Transverse colon (tissue), 4 donors: Measurements from ENCODE around the gene KTN1. TPM values are rescaled to one million over a fixed set of nuclear protein-coding genes. Genes with fewer than 3 reads are reported as not detected.

Experiments used
- DNase-seq: peaks from one replicate; pipeline ENCODE4 v3.0.0-alpha.2; 2019
- H3K27ac ChIP-seq, 4 donors: fragments of 200-600 bp; sonication (generic); 2 replicates each; pipeline ENCODE4 v1.5.1; 2016 to 2018; ENCODE audit warnings: inconsistent platforms in 4 of 4
- H3K27me3 ChIP-seq: fragments of 200-600 bp; sonication (generic); 2 replicates; pipeline ENCODE4 v1.5.1; 2017; ENCODE audit warnings: inconsistent platforms
- H3K36me3 ChIP-seq, 4 donors: fragments of 200-600 bp; sonication (generic); 2 replicates each; pipeline ENCODE4 v1.5.1; 2017 to 2019; ENCODE audit warnings: inconsistent platforms in 4 of 4
- H3K4me1 ChIP-seq, 4 donors: fragments of 200-600 bp; sonication (generic); 2 replicates each; pipeline ENCODE4 v1.5.1; 2017 to 2020; ENCODE audit warnings: inconsistent platforms in 4 of 4
- H3K4me3 ChIP-seq, 4 donors: fragments of 200-600 bp; sonication (generic); 1 replicate in 1 of 4; 2 replicates in 3 of 4; pipeline versions ENCODE4 v1.5.1 to v1.6.1; 2017 to 2019; ENCODE audit warnings: inconsistent platforms in 4 of 4
- H3K9me3 ChIP-seq, 2 donors: fragments of 200-600 bp; sonication (generic); 2 replicates each; pipeline ENCODE4 v1.5.1; 2017 to 2019; ENCODE audit warnings: inconsistent platforms in 2 of 2
- CTCF ChIP-seq, 5 experiments: fragments of 200-600 bp in 3 of 5; fragments of 450-650 bp in 2 of 5; sonication (generic) in 3 of 5; IDR thresholded peaks; 1 replicate in 2 of 5; 2 replicates in 3 of 5; pipeline ENCODE4 v1.5.1; 2016 to 2017; ENCODE audit warnings: antibody characterized with exemption in 5 of 5, inconsistent platforms in 3 of 5, mild to moderate bottlenecking in 2 of 5, moderate library complexity in 1 of 5
- EP300 ChIP-seq: sonication (generic); formaldehyde crosslinking; IDR thresholded peaks from one replicate; pipeline ENCODE4 v1.6.1; 2017; ENCODE audit warnings: antibody characterized with exemption, low read depth
- POLR2A ChIP-seq: fragments of 450-650 bp; IDR thresholded peaks from one replicate; pipeline ENCODE4 v1.6.1; 2016; ENCODE audit warnings: antibody characterized with exemption, mild to moderate bottlenecking, moderate library complexity
- POLR2AphosphoS5 ChIP-seq, 3 donors: sonication (generic); formaldehyde crosslinking; IDR thresholded peaks; one replicate each; pipeline ENCODE4 v1.6.1; 2016; ENCODE audit warnings: antibody characterized with exemption in 3 of 3
- WGBS, 2 donors: methylation state at CpG; one replicate each; pipeline ENCODE4 v1.1.5; 2018; ENCODE audit warnings: low coverage in 1 of 2; 5-methylcytosine and 5-hydroxymethylcytosine counted together
- in situ Hi-C, 4 donors: fragments of 200-750 bp; cut with MboI; loops; one replicate each; pipeline versions ENCODE4 v1.15.0 to v1.15.1; 2017; ENCODE audit warnings: low sequenced_read_pairs in 3 of 4, low pct_ligation_motif_present in 1 of 4, low pct_unique_long_range_greater_than_20kb in 1 of 4
- intact Hi-C: fragments of 100-400 bp; cut with DNase I; formaldehyde crosslinking; loops from one replicate; pipeline ENCODE4 v1.15.1; 2023; ENCODE audit warnings: low total_unique reads
- total RNA-seq, 4 donors: library from RNA; depleted of rRNA; stranded (reverse); fragments of >200 nt; gene quantifications; one replicate each; pipeline ENCODE4 v1.1.0, GENCODE V29; 2016

KTN1 gene
- total RNA-seq, 4 donors from 2014 or later: 101 to 279 (median 129) TPM

GRCh38 chr14:55620981-55621380, 41.0 kb downstream of the KTN1 start:
- no peaks in the 10 kb centered on the region for H3K9me3 ChIP-seq
- no peak for TF ChIP-seq POLR2A
- TF ChIP-seq POLR2AphosphoS5 (IDR thresholded peaks at IDR 0.05): no peak
- no peak for TF ChIP-seq EP300
- TF ChIP-seq CTCF (IDR thresholded peaks at IDR 0.05): no peak
- peaks cover 0 to 77% (median 30%) of the 10 kb centered on the region in 4 donors for H3K36me3 ChIP-seq

DNA sequence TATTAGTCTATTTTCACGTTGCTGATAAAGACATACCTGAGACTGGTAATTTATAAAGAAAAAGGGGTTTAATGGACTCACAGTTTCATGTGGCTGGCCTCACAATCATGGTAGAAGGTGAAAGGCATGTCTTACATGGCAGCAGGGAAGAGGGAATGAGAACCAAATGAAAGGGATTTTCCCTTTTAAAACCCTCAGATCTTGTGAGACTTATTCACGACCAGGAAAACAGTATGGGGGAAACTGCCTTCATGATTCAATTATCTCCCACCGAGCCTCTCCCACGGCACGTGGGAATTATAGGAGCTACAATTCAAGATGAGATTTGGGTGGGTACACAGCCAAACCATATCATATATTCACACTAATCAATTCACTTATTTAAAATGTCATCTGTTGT, 41.4 kb downstream of the KTN1 start:
- H3K27ac ChIP-seq: no peak overlapping the region
- no peaks in the 10 kb centered on the region for H3K4me1 ChIP-seq
- H3K27me3 ChIP-seq: no peaks in the 10 kb centered on the region
- in situ Hi-C loops (no loop called here), intact Hi-C loops (no loop called here)
- peaks cover 0 to 77% (median 29%) of the 10 kb centered on the region in 4 donors for H3K36me3 ChIP-seq
- no peak overlapping the region for H3K4me3 ChIP-seq
- 90 to 94% methylated on average over 2 to 5 of the region's 5 CpGs for WGBS, 2 donors
- no peak for DNase-seq
- H3K9me3 ChIP-seq: no peaks in the 10 kb centered on the region
- TF ChIP-seq POLR2AphosphoS5 (IDR thresholded peaks at IDR 0.05): no peak
- no peak for TF ChIP-seq CTCF (IDR thresholded peaks at IDR 0.05)
- no peak for TF ChIP-seq POLR2A
- no peak for TF ChIP-seq EP300

More at GRCh38 chr14:55620981-55621380, 41.0 kb downstream of the KTN1 start:
- no peak overlapping the region for H3K27ac ChIP-seq
- H3K4me3 ChIP-seq: no peak overlapping the region
- WGBS, 2 donors: 99 to 100% methylated on average over 3 of the region's 3 CpGs
- no peaks in the 10 kb centered on the region for H3K4me1 ChIP-seq
- H3K27me3 ChIP-seq: no peaks in the 10 kb centered on the region
- in situ Hi-C loops (no loop called here), intact Hi-C loops (no loop called here)
- DNase-seq: no peak

GRCh38 chr14:55624913-55625312, 44.9 kb downstream of the KTN1 start:
- intact Hi-C loops (no loop called here), in situ Hi-C loops (no loop called here)
- TF ChIP-seq CTCF (IDR thresholded peaks at IDR 0.05): no peak
- no peak for TF ChIP-seq POLR2AphosphoS5 (IDR thresholded peaks at IDR 0.05)
- TF ChIP-seq EP300: no peak
- no peak for TF ChIP-seq POLR2A
- Histone ChIP-seq H3K4me3 (no peak overlapping the region), H3K9me3 (no peaks in the 10 kb centered on the region), H3K27me3 (no peaks in the 10 kb centered on the region), H3K4me1 (no peaks in the 10 kb centered on the region), H3K36me3 (peaks cover 0 to 53% (median 24%) of the 10 kb centered on the region in 4 donors), H3K27ac (no peak overlapping the region)
- WGBS, 2 donors: 79 to 94% methylated on average over 4 of the region's 4 CpGs
- no peak for DNase-seq

GRCh38 chr14:55625481-55625880, 45.5 kb downstream of the KTN1 start:
- no peak for DNase-seq
- intact Hi-C loops: no loop called here
- no peaks in the 10 kb centered on the region for H3K4me1 ChIP-seq
- in situ Hi-C loops: no loop called here
- TF ChIP-seq EP300 (no peak), CTCF (IDR thresholded peaks at IDR 0.05) (no peak), POLR2AphosphoS5 (IDR thresholded peaks at IDR 0.05) (no peak), POLR2A (no peak)
- peaks cover 0 to 48% (median 24%) of the 10 kb centered on the region in 4 donors for H3K36me3 ChIP-seq
- no peak overlapping the region for H3K4me3 ChIP-seq
- no peaks in the 10 kb centered on the region for H3K9me3 ChIP-seq
- no peaks in the 10 kb centered on the region for H3K27me3 ChIP-seq
- H3K27ac ChIP-seq: no peak overlapping the region
- WGBS, 2 donors: 88 to 92% methylated on average over 2 of the region's 2 CpGs
